ENCODE data around the gene CLSTN2. TPM values are rescaled to one million over a fixed set of nuclear protein-coding genes. Genes with fewer than 3 reads are reported as not detected.
A peak's percentile ranks its signal among the peaks of the same experiment; 100 is the strongest.

The CLSTN2 gene
- total and polyA plus RNA-seq, 2 of the 8 experiments (the other 6 are each of a cell fraction or from before 2014, with no cell fraction given): 0.39 to 0.52 TPM

DNA sequence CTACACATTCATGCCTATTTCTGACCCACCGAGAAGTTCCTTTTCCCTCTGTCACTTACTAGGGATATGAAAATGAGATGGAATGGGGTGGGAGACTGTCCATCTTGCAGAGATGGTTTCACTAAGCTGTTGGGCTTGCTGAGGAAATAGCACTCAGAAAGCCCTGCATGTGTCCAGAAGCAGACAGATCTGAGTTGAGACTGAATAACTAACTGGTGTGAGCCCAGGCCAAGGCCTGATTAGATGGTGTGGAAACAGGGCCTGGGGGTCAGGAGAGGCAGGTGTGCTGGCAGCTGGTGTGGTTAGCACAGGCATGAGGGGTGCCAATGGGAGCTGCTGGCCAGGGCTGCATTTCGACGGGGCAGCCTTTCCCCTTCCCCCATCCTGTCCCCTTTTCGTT is 72.1 kb downstream of the CLSTN2 start:
- no peak overlapping the region for H3K4me2 ChIP-seq (ENCODE audit: insufficient read depth in 1 of 2, low read depth in 2 of 2, low read length in 2 of 2)
- H3K18ac ChIP-seq (ENCODE audit: extremely low read depth, low read length): no peak overlapping the region
- no peak overlapping the region for H4K8ac ChIP-seq (ENCODE audit: extremely low read depth, insufficient read depth, low read length)
- H2BK20ac ChIP-seq (ENCODE audit: low read length): no peak overlapping the region
- no peak overlapping the region for H4K91ac ChIP-seq (replicated peaks; ENCODE audit: insufficient read length, low read length)
- H2AFZ ChIP-seq (ENCODE audit: low read length): no peak overlapping the region
- no peaks in the 10 kb centered on the region for H4K20me1 ChIP-seq (replicated peaks in 1 of 2; ENCODE audit: control insufficient read depth in 1 of 2, insufficient read depth in 2 of 2, low read length in 2 of 2)
- no peaks in the 10 kb centered on the region for H3K27me3 ChIP-seq (replicated peaks in 1 of 4; ENCODE audit: control insufficient read depth in 3 of 4, extremely low read depth in 1 of 4, insufficient read depth in 3 of 4, low read length in 3 of 4)
- ChIA-PET POLR2A (ENCODE audit: partially characterized antibody) (no interaction called here), CTCF (ENCODE audit: partially characterized antibody) (interaction anchor here (1.1 to 2.0 kb wide), 3 partner anchors 15 to 492 kb away, joined by 3 to 4 read pairs (median 3); no protein-coding TSS in a partner anchor)
- H2AK5ac ChIP-seq (ENCODE audit: low read depth, low read length): no peak overlapping the region
- no peak overlapping the region for H2BK15ac ChIP-seq (ENCODE audit: low read length)
- no peak overlapping the region; the same call in 1 of the 2 replicates for H2BK12ac ChIP-seq (ENCODE audit: low read depth, low read length)
- H3K9ac ChIP-seq (replicated peaks in 1 of 4; ENCODE audit: extremely low read depth in 1 of 4, low read depth in 3 of 4, low read length in 3 of 4): no peak overlapping the region
- H3K4me3 ChIP-seq (ENCODE audit: extremely low read depth in 1 of 4, insufficient read depth in 2 of 4, low read depth in 3 of 4, low read length in 4 of 4): no peak overlapping the region
- H2BK120ac ChIP-seq (replicated peaks; ENCODE audit: low read depth, low read length): no peak overlapping the region
- H3K36me3 ChIP-seq (ENCODE audit: control insufficient read depth in 2 of 4, insufficient read depth in 4 of 4, low read length in 3 of 4): no peaks in the 10 kb centered on the region
- DNase-seq (ENCODE audit: low read depth in 1 of 2, low spot score in 2 of 2) (peak in 1 of 2 experiments; percentile 16), FAIRE-seq (no peak)
- H3K79me2 ChIP-seq (ENCODE audit: control insufficient read depth in 1 of 2, insufficient read depth in 2 of 2, low read length in 2 of 2): no peaks in the 10 kb centered on the region
- WGBS, 2 experiments (ENCODE audit: extremely low coverage in 1 of 2, insufficient coverage in 1 of 2, insufficient read length in 1 of 2, insufficient replicate concordance in 2 of 2, low coverage in 1 of 2, low lambda C conversion rate in 2 of 2, missing lambda C conversion rate in 1 of 2): 98% methylated on average over 4 of the region's 4 CpGs; no CpG with 5 or more reads in 1 of the 2 experiments
- no peak overlapping the region for H3K14ac ChIP-seq (ENCODE audit: insufficient read length)
- H3K4me1 ChIP-seq (replicated peaks in 1 of 4; ENCODE audit: control insufficient read depth in 3 of 4, insufficient read depth in 4 of 4, low read length in 3 of 4): peaks cover 0 to 3% (median 1%) of the 10 kb centered on the region in 4 experiments; a peak in 3 of 7 replicates
- no peaks in the 10 kb centered on the region for H3K9me3 ChIP-seq (ENCODE audit: insufficient read depth in 2 of 2, low read depth in 1 of 2, low read length in 1 of 2)
- H4K5ac ChIP-seq (ENCODE audit: insufficient read length, low read depth, low read length): no peak overlapping the region
- H3K79me1 ChIP-seq (ENCODE audit: low read depth, low read length): no peaks in the 10 kb centered on the region
- H2BK5ac ChIP-seq (ENCODE audit: low read depth, low read length): no peak overlapping the region
- H3K27ac ChIP-seq (ENCODE audit: low read depth, low read length): no peak overlapping the region
- no peak overlapping the region for H3K23ac ChIP-seq (ENCODE audit: insufficient read length)
- H3K23me2 ChIP-seq (ENCODE audit: low read depth, low read length): no peaks in the 10 kb centered on the region
- H3K4ac ChIP-seq (replicated peaks; ENCODE audit: insufficient read length, low read depth, low read length): no peak overlapping the region
- H3K56ac ChIP-seq (replicated peaks; ENCODE audit: insufficient read length, low read depth, low read length): no peak overlapping the region
- no peak for TF ChIP-seq NANOG (IDR thresholded peaks at IDR 0.05; ENCODE audit: insufficient read depth, low read depth, low read length, poor library complexity, severe bottlenecking)

All from H1 (cell line).